Trophoblast cell (in vitro differentiated cells and primary cell): ENCODE results near the gene RBPJ.

Experiments used
- DNase-seq, 2 donors: peaks; one replicate each; pipeline ENCODE4 v3.0.0-alpha.2; 2016
- H2AFZ ChIP-seq: 2 replicates; pipeline ENCODE4 v1.6.1; 2013; ENCODE audit warnings: low read length, moderate library complexity, mild to moderate bottlenecking; ENCODE audit not compliant: insufficient read depth, poor library complexity
- H2AK5ac ChIP-seq: 2 replicates; pipeline ENCODE4 v1.6.1; 2013; ENCODE audit warnings: mild to moderate bottlenecking, low read length
- H2BK120ac ChIP-seq: 2 replicates; pipeline ENCODE4 v1.6.1; 2013; ENCODE audit warnings: low read length, mild to moderate bottlenecking, moderate library complexity; ENCODE audit not compliant: insufficient read depth, poor library complexity
- H2BK12ac ChIP-seq: 2 replicates; pipeline ENCODE4 v1.6.1; 2013; ENCODE audit warnings: mild to moderate bottlenecking, low read length, moderate library complexity
- H2BK5ac ChIP-seq: 2 replicates; pipeline ENCODE4 v1.6.1; 2013; ENCODE audit warnings: low read length, low read depth, moderate library complexity, mild to moderate bottlenecking; ENCODE audit not compliant: poor library complexity
- H3K14ac ChIP-seq: 2 replicates; pipeline ENCODE4 v1.6.1; 2013; ENCODE audit warnings: mild to moderate bottlenecking, low read length
- H3K18ac ChIP-seq: 2 replicates; pipeline ENCODE4 v1.6.1; 2013; ENCODE audit warnings: mild to moderate bottlenecking, low read length
- H3K23ac ChIP-seq: 2 replicates; pipeline ENCODE4 v1.6.1; 2013; ENCODE audit warnings: low read length
- H3K27ac ChIP-seq: 2 replicates; pipeline ENCODE4 v1.5.1; 2013; ENCODE audit warnings: low read depth, mild to moderate bottlenecking, inconsistent platforms, low read length, moderate library complexity
- H3K27me3 ChIP-seq: 2 replicates; pipeline ENCODE4 v1.6.1; 2013; ENCODE audit warnings: inconsistent platforms, mild to moderate bottlenecking, low read length, moderate library complexity; ENCODE audit not compliant: insufficient read depth
- H3K36me3 ChIP-seq, 2 experiments: 1 replicate in 1 of 2; 2 replicates in 1 of 2; pipeline ENCODE4 v1.6.1; 2013; ENCODE audit warnings: low read length in 2 of 2, mild to moderate bottlenecking in 2 of 2, moderate library complexity in 1 of 2; ENCODE audit not compliant: insufficient read depth in 2 of 2, control insufficient read depth in 1 of 2
- H3K4ac ChIP-seq: 2 replicates; pipeline ENCODE4 v1.6.1; 2013; ENCODE audit warnings: low read depth, mild to moderate bottlenecking, low read length, moderate library complexity
- H3K4me1 ChIP-seq, 2 experiments: 1 replicate in 1 of 2; 2 replicates in 1 of 2; pipeline ENCODE4 v1.6.1; 2013; ENCODE audit warnings: low read length in 2 of 2, mild to moderate bottlenecking in 2 of 2, moderate library complexity in 1 of 2; ENCODE audit not compliant: insufficient read depth in 2 of 2, control insufficient read depth in 1 of 2
- H3K4me2 ChIP-seq: 2 replicates; pipeline ENCODE4 v1.6.1; 2013; ENCODE audit warnings: inconsistent platforms, mild to moderate bottlenecking, low read length, moderate library complexity
- H3K4me3 ChIP-seq: 2 replicates; pipeline ENCODE4 v1.5.1; 2013; ENCODE audit warnings: mild to moderate bottlenecking, low read depth, low read length, inconsistent platforms
- H3K79me1 ChIP-seq: one replicate; pipeline ENCODE4 v1.6.1; 2013; ENCODE audit warnings: low read length
- H3K79me2 ChIP-seq: 2 replicates; pipeline ENCODE4 v1.6.1; 2013; ENCODE audit warnings: low read length, mild to moderate bottlenecking; ENCODE audit not compliant: control insufficient read depth, insufficient read depth, poor library complexity
- H3K9ac ChIP-seq: 2 replicates; pipeline ENCODE4 v1.6.1; 2013; ENCODE audit warnings: mild to moderate bottlenecking, low read length
- H3K9me3 ChIP-seq: 2 replicates; pipeline ENCODE4 v1.6.1; 2013; ENCODE audit warnings: low read depth, mild to moderate bottlenecking, control low read depth, inconsistent platforms, low read length; ENCODE audit not compliant: insufficient read depth
- H4K12ac ChIP-seq: 2 replicates; pipeline ENCODE4 v1.6.1; 2013; ENCODE audit warnings: low read depth, mild to moderate bottlenecking, low read length, moderate library complexity
- H4K8ac ChIP-seq: 2 replicates; pipeline ENCODE4 v1.6.1; 2013; ENCODE audit warnings: low read depth, mild to moderate bottlenecking, low read length, moderate library complexity
- H4K91ac ChIP-seq: one replicate; pipeline ENCODE4 v1.6.1; 2013; ENCODE audit warnings: low read depth, mild to moderate bottlenecking, low read length, moderate library complexity
- WGBS: extraction: QIAGEN DNeasy Blood & Tissue Kit; methylation state at CpG from one replicate; pipeline ENCODE4 v1.1.7; 2013; ENCODE audit warnings: missing lambda C conversion rate; ENCODE audit not compliant: insufficient read length, insufficient coverage; ENCODE audit errors: extremely low coverage; 5-methylcytosine and 5-hydroxymethylcytosine counted together

RBPJ gene

DNA sequence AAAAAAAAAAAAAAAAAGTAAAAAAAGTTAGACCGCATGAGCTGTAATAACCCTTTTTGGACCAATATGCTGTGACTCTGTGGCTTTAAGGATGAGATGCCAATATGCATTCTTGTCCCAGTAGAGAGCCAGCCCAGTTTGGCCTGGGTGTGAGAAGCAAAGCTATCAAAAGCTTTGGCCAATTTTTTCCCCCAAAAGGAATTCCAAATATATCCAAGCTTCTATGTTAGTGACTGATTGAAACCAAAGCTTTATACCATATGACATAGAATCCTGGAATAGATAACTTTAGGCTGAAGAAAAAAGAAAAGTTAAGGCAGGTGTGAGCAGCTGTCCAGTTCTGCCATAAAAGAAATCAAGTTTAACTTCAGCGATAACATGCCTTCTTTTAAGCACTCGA lies 30.5 kb upstream of the RBPJ start:
- Histone ChIP-seq H3K4me3 (no peak overlapping the region), H3K79me1 (no peaks in the 10 kb centered on the region), H4K91ac (no peak overlapping the region), H3K27ac (no peak overlapping the region), H2BK5ac (no peak overlapping the region), H3K79me2 (no peaks in the 10 kb centered on the region), H3K14ac (no peak overlapping the region), H4K12ac (no peak overlapping the region), H3K27me3 (no peaks in the 10 kb centered on the region), H3K9me3 (no peaks in the 10 kb centered on the region), H3K4me1 (no peaks in the 10 kb centered on the region), H3K23ac (no peak overlapping the region), H3K36me3 (no peaks in the 10 kb centered on the region), H3K4me2 (no peak overlapping the region), H3K18ac (no peak overlapping the region), H3K4ac (no peak overlapping the region), H2BK120ac (no peak overlapping the region), H2AFZ (no peak overlapping the region), H3K9ac (no peak overlapping the region), H2BK12ac (no peak overlapping the region), H4K8ac (no peak overlapping the region), H2AK5ac (no peak overlapping the region)
- no peak for DNase-seq
- WGBS = no CpG with 5 or more reads among the region's 3 CpGs

DNA sequence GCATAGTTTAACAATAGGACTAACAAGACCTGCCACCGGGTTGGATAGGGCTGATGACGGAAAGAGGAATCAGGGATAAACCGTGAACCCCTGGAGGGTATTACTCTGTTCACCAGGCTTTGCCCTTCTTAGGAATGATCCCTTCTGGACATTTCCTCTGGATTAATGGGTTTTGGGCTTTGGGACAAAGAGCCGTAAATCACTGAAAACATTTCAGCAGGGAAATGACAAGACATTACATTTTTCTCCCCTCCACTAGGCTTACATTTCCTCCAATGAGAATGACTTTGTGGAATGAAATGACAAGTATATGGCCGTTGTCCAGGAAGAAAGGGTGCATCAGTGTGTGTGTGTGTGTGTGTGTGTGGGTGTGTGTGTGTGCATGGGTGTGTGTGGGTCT lies 25.9 kb upstream of the RBPJ start:
- H3K79me2 ChIP-seq = no peaks in the 10 kb centered on the region
- no peak overlapping the region for H3K4ac ChIP-seq
- no peak overlapping the region for H2BK5ac ChIP-seq
- H3K27ac ChIP-seq = no peak overlapping the region
- H4K91ac ChIP-seq = no peak overlapping the region
- H3K14ac ChIP-seq = no peak overlapping the region
- H3K36me3 ChIP-seq = no peaks in the 10 kb centered on the region
- H3K4me3 ChIP-seq = no peak overlapping the region
- H2BK120ac ChIP-seq = no peak overlapping the region
- no peak overlapping the region for H3K18ac ChIP-seq
- no peaks in the 10 kb centered on the region for H3K27me3 ChIP-seq
- no peaks in the 10 kb centered on the region for H3K9me3 ChIP-seq
- no CpG with 5 or more reads among the region's 5 CpGs for WGBS
- H2BK12ac ChIP-seq = no peak overlapping the region
- no peak overlapping the region for H4K8ac ChIP-seq
- no peak overlapping the region for H4K12ac ChIP-seq
- no peaks in the 10 kb centered on the region for H3K4me1 ChIP-seq
- no peak overlapping the region for H3K4me2 ChIP-seq
- no peak for DNase-seq
- H2AFZ ChIP-seq = no peak overlapping the region
- no peak overlapping the region for H3K9ac ChIP-seq
- H3K79me1 ChIP-seq = no peaks in the 10 kb centered on the region
- no peak overlapping the region for H2AK5ac ChIP-seq
- H3K23ac ChIP-seq = no peak overlapping the region

DNA sequence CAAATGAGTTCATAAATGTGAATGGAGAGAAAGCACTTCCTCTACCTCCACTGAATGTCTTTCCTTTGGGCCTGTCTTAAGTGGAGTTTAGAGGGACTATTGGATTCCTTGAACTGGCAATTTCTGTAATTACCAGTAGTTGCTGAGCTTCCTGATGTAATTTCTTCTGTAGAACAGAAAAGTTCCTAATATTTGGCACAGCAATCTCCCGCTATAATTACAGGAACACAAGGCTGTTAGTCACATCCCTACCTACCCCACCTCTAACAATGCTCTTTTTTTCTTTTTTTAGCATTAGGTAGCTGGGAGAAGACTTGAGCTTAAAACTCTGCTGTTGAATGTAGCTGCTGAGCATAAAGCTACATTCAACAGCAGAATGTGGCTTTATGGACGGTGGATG lies 24.8 kb upstream of the RBPJ start:
- Histone ChIP-seq H3K9ac (no peak overlapping the region), H3K4me1 (no peaks in the 10 kb centered on the region), H4K91ac (no peak overlapping the region), H2AK5ac (no peak overlapping the region), H3K27ac (no peak overlapping the region), H3K4me2 (no peak overlapping the region), H2AFZ (no peak overlapping the region), H2BK5ac (no peak overlapping the region), H4K12ac (no peak overlapping the region), H3K18ac (no peak overlapping the region), H3K4me3 (no peak overlapping the region), H3K4ac (no peak overlapping the region), H3K79me1 (no peaks in the 10 kb centered on the region), H4K8ac (no peak overlapping the region), H3K14ac (no peak overlapping the region), H3K27me3 (no peaks in the 10 kb centered on the region), H3K79me2 (no peaks in the 10 kb centered on the region), H2BK120ac (no peak overlapping the region), H3K36me3 (no peaks in the 10 kb centered on the region), H3K23ac (no peak overlapping the region), H2BK12ac (no peak overlapping the region), H3K9me3 (no peaks in the 10 kb centered on the region)
- DNase-seq = no peak
- WGBS = no CpG with 5 or more reads among the region's 2 CpGs

DNA sequence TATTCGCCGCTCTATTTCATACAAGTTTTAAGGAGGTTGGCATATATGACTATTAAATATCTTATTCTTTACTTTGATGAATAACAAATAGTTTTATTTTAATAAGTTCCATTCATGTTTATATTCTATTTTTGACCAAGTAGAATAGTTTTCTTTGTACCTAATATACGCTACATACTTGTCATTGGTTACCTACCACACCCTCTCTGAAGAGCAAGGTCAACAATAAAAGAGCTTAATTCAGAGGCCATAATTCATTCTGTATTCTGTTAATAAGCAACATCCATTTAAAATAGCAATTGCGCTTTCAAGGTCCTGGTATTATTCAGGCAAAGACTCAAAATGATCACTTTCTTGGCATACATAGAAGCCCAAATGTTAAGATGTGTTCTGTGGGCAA lies 24.3 kb upstream of the RBPJ start:
- H3K4me1 ChIP-seq = no peaks in the 10 kb centered on the region
- WGBS = no CpG with 5 or more reads among the region's 4 CpGs
- no peak overlapping the region for H3K9ac ChIP-seq
- no peak overlapping the region for H3K4ac ChIP-seq
- H3K18ac ChIP-seq = no peak overlapping the region
- no peaks in the 10 kb centered on the region for H3K79me2 ChIP-seq
- H2BK5ac ChIP-seq = no peak overlapping the region
- H2AFZ ChIP-seq = no peak overlapping the region
- no peaks in the 10 kb centered on the region for H3K36me3 ChIP-seq
- H3K4me2 ChIP-seq = no peak overlapping the region
- no peaks in the 10 kb centered on the region for H3K27me3 ChIP-seq
- no peak overlapping the region for H3K23ac ChIP-seq
- H4K8ac ChIP-seq = no peak overlapping the region
- no peak overlapping the region for H2BK120ac ChIP-seq
- no peak overlapping the region for H2AK5ac ChIP-seq
- no peak for DNase-seq
- H3K4me3 ChIP-seq = no peak overlapping the region
- H3K14ac ChIP-seq = no peak overlapping the region
- no peak overlapping the region for H4K91ac ChIP-seq
- H2BK12ac ChIP-seq = no peak overlapping the region
- H4K12ac ChIP-seq = no peak overlapping the region
- H3K9me3 ChIP-seq = no peaks in the 10 kb centered on the region
- H3K79me1 ChIP-seq = no peaks in the 10 kb centered on the region
- H3K27ac ChIP-seq = no peak overlapping the region
